ENCODE results near the gene ATG4A. TPM values are rescaled to one million over a fixed set of nuclear protein-coding genes. Genes with fewer than 3 reads are reported as not detected.

ATG4A gene
- total and polyA plus RNA-seq, 8 donors = 9.0 to 69.2 (median 19.1) TPM; not detected in 1

DNA sequence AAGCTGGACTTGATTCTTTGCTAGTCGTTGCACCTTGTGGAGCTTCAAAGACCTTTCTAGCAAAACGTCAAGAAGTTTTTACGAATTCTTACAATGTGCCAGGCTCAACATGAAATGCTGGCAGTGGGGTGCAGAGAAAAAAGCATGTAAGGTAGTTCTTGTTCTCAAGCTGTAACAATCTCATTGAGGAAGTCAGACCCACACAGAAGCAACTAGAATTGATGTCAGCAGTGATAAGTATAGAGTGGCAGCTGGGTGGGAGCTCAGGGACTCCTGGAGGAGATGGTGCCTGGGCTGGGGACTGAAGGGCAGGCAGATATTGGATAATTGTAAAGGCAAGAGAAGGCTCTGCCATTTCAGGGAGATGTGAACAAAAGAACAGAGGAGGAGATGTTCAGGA is 82.3 kb downstream of the ATG4A start:
- DNase-seq = no peak
- Histone ChIP-seq H3K9me3 (no peaks in the 10 kb centered on the region), H3K27me3 (peaks cover 0 to 14% (median 0%) of the 10 kb centered on the region in 3 donors), H3K4me1 (no peaks in the 10 kb centered on the region), H3K36me3 (peaks cover 0 to 15% (median 0%) of the 10 kb centered on the region in 4 donors), H3K4me3 (no peak overlapping the region), H3K27ac (no peak overlapping the region)
- intact Hi-C loops (cut with DNase I; ENCODE audit: low total_unique reads) = no loop called here
- TF ChIP-seq CTCF (IDR thresholded peaks at IDR 0.05) (no peak), EP300 (IDR thresholded peaks at IDR 0.05) (no peak), POLR2A (IDR thresholded peaks at IDR 0.05) (no peak), POLR2AphosphoS5 (IDR thresholded peaks at IDR 0.05) (no peak)
- WGBS, 5 donors = 29 to 94% (median 37%) methylated on average over 3 of the region's 3 CpGs

DNA sequence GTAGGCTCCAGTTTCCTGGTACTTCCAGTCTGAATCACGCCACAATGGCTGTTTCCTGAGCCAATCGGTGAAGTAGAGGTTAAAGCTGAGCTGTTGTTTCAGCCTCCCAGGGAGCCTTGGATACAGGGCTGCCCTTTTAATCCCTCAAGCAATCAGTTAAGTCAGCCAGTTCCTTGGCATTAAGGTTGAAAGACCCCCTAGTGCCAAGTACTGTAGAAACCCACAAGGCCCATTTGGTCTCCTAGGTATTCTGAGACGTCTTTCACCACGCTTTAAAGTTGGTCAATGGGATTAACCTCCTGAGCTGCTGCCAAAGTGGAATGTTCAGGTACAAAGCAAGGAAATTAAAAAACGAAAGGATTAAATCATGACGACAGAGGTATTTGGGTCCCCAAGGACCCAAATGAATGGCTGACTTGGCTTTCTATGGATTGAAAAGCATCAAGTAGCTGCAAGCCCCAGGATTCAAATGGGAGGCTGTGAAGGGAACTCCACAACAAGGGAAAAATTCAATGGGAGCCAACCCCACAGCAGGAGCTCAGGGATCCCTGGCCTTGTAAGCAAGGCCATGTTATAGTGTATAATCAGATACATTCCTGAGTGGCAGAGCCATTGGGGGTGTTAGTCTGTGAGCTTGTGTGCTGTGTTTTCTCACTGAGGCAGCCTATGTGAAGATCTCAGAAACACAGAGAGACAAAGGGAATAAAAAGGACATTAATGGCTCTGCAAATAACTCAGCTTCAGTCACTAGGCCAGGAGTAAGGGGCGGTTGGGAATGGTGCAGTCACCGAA is 86.0 kb downstream of the ATG4A start:
- no peaks in the 10 kb centered on the region for H3K4me1 ChIP-seq
- no peaks in the 10 kb centered on the region for H3K9me3 ChIP-seq
- H3K4me3 ChIP-seq = no peak overlapping the region
- H3K27ac ChIP-seq = no peak overlapping the region
- intact Hi-C loops (cut with DNase I; ENCODE audit: low total_unique reads) = no loop called here
- TF ChIP-seq EP300 (IDR thresholded peaks at IDR 0.05) = no peak
- no peak for TF ChIP-seq POLR2A (IDR thresholded peaks at IDR 0.05)
- no peak for DNase-seq
- WGBS, 5 donors = 68 to 90% (median 83%) methylated on average over 8 of the region's 8 CpGs
- peaks cover 0 to 8% (median 0%) of the 10 kb centered on the region in 3 donors for H3K27me3 ChIP-seq
- H3K36me3 ChIP-seq = peaks cover 0 to 7% (median 0%) of the 10 kb centered on the region in 4 donors

DNA sequence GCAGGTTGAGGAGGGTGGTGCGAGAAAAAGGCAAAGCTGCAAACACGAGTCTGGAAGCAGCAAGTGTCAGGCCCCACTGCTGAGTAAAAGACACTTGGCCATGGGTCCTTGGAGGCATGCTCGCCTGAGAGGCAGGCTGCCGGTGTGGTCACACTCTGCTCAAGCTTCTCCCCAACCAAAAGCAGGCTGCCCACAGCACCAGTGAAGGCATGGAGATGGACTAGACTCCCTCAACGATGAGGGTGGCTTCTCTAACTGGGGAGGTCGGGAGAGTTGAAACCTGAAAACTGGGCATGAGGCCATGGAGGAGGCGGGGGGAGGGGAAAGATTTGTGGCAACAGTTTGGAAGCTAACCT is 86.5 kb downstream of the ATG4A start:
- no peak overlapping the region for H3K27ac ChIP-seq
- no peak overlapping the region for H3K4me3 ChIP-seq
- no peak for DNase-seq
- H3K4me1 ChIP-seq = no peaks in the 10 kb centered on the region
- 64 to 71% (median 67%) methylated on average over 7 of the region's 7 CpGs for WGBS, 5 donors
- H3K36me3 ChIP-seq = peaks cover 0 to 7% (median 0%) of the 10 kb centered on the region in 4 donors
- no peaks in the 10 kb centered on the region for H3K9me3 ChIP-seq
- H3K27me3 ChIP-seq = peaks cover 0 to 8% (median 0%) of the 10 kb centered on the region in 3 donors
- no peak for TF ChIP-seq CTCF (IDR thresholded peaks at IDR 0.05)
- TF ChIP-seq EP300 (IDR thresholded peaks at IDR 0.05) = no peak
- no peak for TF ChIP-seq POLR2AphosphoS5 (IDR thresholded peaks at IDR 0.05)
- no peak for TF ChIP-seq POLR2A (IDR thresholded peaks at IDR 0.05)
- intact Hi-C loops (cut with DNase I; ENCODE audit: low total_unique reads) = no loop called here

- no peaks in the 10 kb centered on the region for H3K9me3 ChIP-seq
- H3K4me1 ChIP-seq = no peaks in the 10 kb centered on the region
- DNase-seq = no peak
- peaks cover 0 to 3% (median 0%) of the 10 kb centered on the region in 4 donors for H3K36me3 ChIP-seq
- no peak overlapping the region for H3K27ac ChIP-seq
- H3K4me3 ChIP-seq = no peak overlapping the region
- H3K27me3 ChIP-seq = peaks cover 0 to 4% (median 0%) of the 10 kb centered on the region in 3 donors
- 34 to 74% (median 45%) methylated on average over 2 to 4 of the region's 4 CpGs for WGBS, 5 donors
- intact Hi-C loops (cut with DNase I; ENCODE audit: low total_unique reads) = no loop called here
- TF ChIP-seq POLR2AphosphoS5 (IDR thresholded peaks at IDR 0.05) (no peak), CTCF (IDR thresholded peaks at IDR 0.05) (no peak), EP300 (IDR thresholded peaks at IDR 0.05) (no peak), POLR2A (IDR thresholded peaks at IDR 0.05) (no peak)
These were observed 95.2 kb downstream of the ATG4A start for GRCh38 chrX:108186811-108187210.

DNA sequence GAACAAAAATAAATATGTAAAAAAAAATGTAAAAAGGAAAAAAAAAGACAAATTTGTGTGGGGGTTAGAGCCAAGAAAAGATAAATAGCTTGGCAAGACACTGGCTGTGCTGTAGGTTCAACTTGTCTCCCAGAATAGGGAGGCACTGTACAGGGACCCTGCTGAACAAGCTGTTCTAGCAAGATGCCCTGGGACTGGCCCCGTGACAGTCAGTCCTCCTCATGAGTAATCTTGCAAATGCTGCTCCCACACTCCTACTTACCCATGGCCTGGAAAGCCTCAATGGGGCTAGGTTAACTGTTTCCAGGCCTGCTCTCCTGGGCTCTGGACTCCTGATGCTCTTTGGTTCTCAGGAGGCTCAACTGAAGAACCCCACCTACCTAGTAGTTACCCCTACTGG is 106.8 kb downstream of the ATG4A start:
- Histone ChIP-seq H3K4me3 (no peak overlapping the region), H3K27ac (no peak overlapping the region), H3K4me1 (no peaks in the 10 kb centered on the region), H3K27me3 (peaks cover 0 to 11% (median 0%) of the 10 kb centered on the region in 3 donors), H3K36me3 (no peaks in the 10 kb centered on the region), H3K9me3 (no peaks in the 10 kb centered on the region)
- WGBS, 5 donors = 56 to 92% (median 68%) methylated on average over 1 of the region's 1 CpG; no CpG with 5 or more reads in 1 of the 5 donors
- peak in 1 of 2 donors; percentile 21 for DNase-seq
- TF ChIP-seq CTCF (IDR thresholded peaks at IDR 0.05) = no peak
- no peak for TF ChIP-seq POLR2AphosphoS5 (IDR thresholded peaks at IDR 0.05)
- no peak for TF ChIP-seq POLR2A (IDR thresholded peaks at IDR 0.05)
- TF ChIP-seq EP300 (IDR thresholded peaks at IDR 0.05) = no peak
- intact Hi-C loops (cut with DNase I; ENCODE audit: low total_unique reads) = no loop called here
